PC-3 (cell line): ENCODE data around the gene STK11.

ENCODE experiments used
- EZH2 ChIP-seq: fragments of 300-600 bp; sonication (generic); IDR thresholded peaks from one replicate; pipeline ENCODE4 v1.6.1; 2017; ENCODE audit warnings: antibody characterized with exemption, mild to moderate bottlenecking, low read length; ENCODE audit not compliant: unreplicated experiment
- EZH2phosphoT487 ChIP-seq: fragments of 300-600 bp; sonication (generic); IDR thresholded peaks from 2 replicates; pipeline ENCODE4 v1.6.1; 2018; ENCODE audit warnings: mild to moderate bottlenecking, antibody characterized with exemption, low read length, borderline replicate concordance
- TF ChIP-seq, protein P1 (sequence below): fragments of 300-600 bp; sonication (generic); conservative IDR thresholded peaks from 2 replicates; pipeline ENCODE4 v1.5.1; 2017; ENCODE audit warnings: antibody characterized with exemption, low read depth, mild to moderate bottlenecking, low read length

DNA sequence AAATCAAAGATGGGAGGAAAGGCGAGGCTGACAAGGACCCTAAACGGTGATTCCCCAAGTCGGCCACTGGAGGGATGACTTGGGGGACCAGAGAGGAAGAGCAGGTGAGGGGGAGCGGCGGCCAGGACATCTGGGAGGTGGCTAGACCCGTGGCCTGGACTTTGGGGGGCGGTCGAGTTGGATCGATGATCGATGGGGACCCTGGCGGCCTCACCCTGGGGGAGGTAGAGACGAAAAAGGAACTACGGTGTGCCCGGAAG lies 55.9 kb downstream of the STK11 start:
- no peak for TF ChIP-seq EZH2
- TF ChIP-seq, protein P1, sequence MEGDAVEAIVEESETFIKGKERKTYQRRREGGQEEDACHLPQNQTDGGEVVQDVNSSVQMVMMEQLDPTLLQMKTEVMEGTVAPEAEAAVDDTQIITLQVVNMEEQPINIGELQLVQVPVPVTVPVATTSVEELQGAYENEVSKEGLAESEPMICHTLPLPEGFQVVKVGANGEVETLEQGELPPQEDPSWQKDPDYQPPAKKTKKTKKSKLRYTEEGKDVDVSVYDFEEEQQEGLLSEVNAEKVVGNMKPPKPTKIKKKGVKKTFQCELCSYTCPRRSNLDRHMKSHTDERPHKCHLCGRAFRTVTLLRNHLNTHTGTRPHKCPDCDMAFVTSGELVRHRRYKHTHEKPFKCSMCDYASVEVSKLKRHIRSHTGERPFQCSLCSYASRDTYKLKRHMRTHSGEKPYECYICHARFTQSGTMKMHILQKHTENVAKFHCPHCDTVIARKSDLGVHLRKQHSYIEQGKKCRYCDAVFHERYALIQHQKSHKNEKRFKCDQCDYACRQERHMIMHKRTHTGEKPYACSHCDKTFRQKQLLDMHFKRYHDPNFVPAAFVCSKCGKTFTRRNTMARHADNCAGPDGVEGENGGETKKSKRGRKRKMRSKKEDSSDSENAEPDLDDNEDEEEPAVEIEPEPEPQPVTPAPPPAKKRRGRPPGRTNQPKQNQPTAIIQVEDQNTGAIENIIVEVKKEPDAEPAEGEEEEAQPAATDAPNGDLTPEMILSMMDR: peak; percentile 19; the same call in 1 of the 2 replicates
- no peak for TF ChIP-seq EZH2phosphoT487
